Activated CD4-positive, alpha-beta T cell treated with anti-CD3 and anti-CD28 coated beads, Interleukin-2, amount 50 U/mL, for 48 hours (primary cell): Measurements from ENCODE around the gene ST8SIA5.
"Not testable (repeated sequence)": the region's sequence is repeated elsewhere in the genome, so short reads cannot be mapped to it uniquely, and the experiment has no call there.

Experiments
- DNase-seq, 2 experiments: peaks; one replicate each; pipeline ENCODE4 v3.0.0-alpha.2; 2020

ST8SIA5 gene

GRCh38 chr18:46756559-46757201 lies at the start of gene ST8SIA5:
Gene ST8SIA5 (minus strand): TSS chr18:46757053. CDS start chr18:46756508, 545 bp downstream.
- DNase-seq, result peak in 1 of 2 experiments; percentile 6

GRCh38 chr18:46795945-46796344 lies 39.1 kb upstream of the ST8SIA5 start:
- not testable (repeated sequence) for DNase-seq

GRCh38 chr18:46794607-46795006 lies 37.8 kb upstream of the ST8SIA5 start:
- no peak for DNase-seq

GRCh38 chr18:46793565-46793964 lies 36.7 kb upstream of the ST8SIA5 start:
- no peak for DNase-seq

- no peak for DNase-seq
These were observed 32.2 kb upstream of the ST8SIA5 start for GRCh38 chr18:46789088-46789487.

GRCh38 chr18:46787674-46788073 lies 30.8 kb upstream of the ST8SIA5 start:
- no peak for DNase-seq

GRCh38 chr18:46772357-46772756 lies 15.5 kb upstream of the ST8SIA5 start:
- no peak for DNase-seq

GRCh38 chr18:46771141-46771540 lies 14.3 kb upstream of the ST8SIA5 start:
- no peak for DNase-seq

- DNase-seq, result no peak
These were observed 13.9 kb upstream of the ST8SIA5 start for GRCh38 chr18:46770708-46771107.

GRCh38 chr18:46768166-46768921 lies 11.5 kb upstream of the ST8SIA5 start:
- DNase-seq, result no peak

GRCh38 chr18:46767217-46767616 lies 10.4 kb upstream of the ST8SIA5 start:
- DNase-seq, result no peak

- DNase-seq, result no peak
These were observed 7.7 kb upstream of the ST8SIA5 start for GRCh38 chr18:46764586-46764985.

- DNase-seq, result no peak
These were observed 4.4 kb upstream of the ST8SIA5 start for GRCh38 chr18:46761059-46761769.

- DNase-seq, result no peak
These were observed 3.0 kb upstream of the ST8SIA5 start for GRCh38 chr18:46759890-46760289.

- no peak for DNase-seq
These were observed 761 bp downstream of the ST8SIA5 start for GRCh38 chr18:46756025-46756558.

GRCh38 chr18:46755315-46756024 lies 1.4 kb downstream of the ST8SIA5 start:
- DNase-seq, result no peak

GRCh38 chr18:46754661-46755292 lies 2.1 kb downstream of the ST8SIA5 start:
- no peak for DNase-seq

- DNase-seq, result no peak
These were observed 2.7 kb downstream of the ST8SIA5 start for GRCh38 chr18:46754188-46754587.

GRCh38 chr18:46751882-46752281 lies 5.0 kb downstream of the ST8SIA5 start:
- no peak for DNase-seq

GRCh38 chr18:46750626-46751025 lies 6.2 kb downstream of the ST8SIA5 start:
- no peak for DNase-seq

GRCh38 chr18:46748466-46748865 lies 8.4 kb downstream of the ST8SIA5 start:
- DNase-seq, result no peak

- DNase-seq, result no peak
These were observed 16.8 kb downstream of the ST8SIA5 start for GRCh38 chr18:46740046-46740445.
